Naive thymus-derived CD8-positive, alpha-beta T cell (primary cell): ENCODE results near the gene MRPS23. TPM values are rescaled to one million over a fixed set of nuclear protein-coding genes. Genes with fewer than 3 reads are reported as not detected.
A peak's percentile ranks its signal among the peaks of the same experiment; 100 is the strongest.

Experiments used
- ATAC-seq, 2 donors: fragments of 150-1000 bp; cut with Tn5 transposase in 1 of 2; sonication (Bioruptor Pico), chemical (Tn5 transposase) in 1 of 2; 1 replicate in 1 of 2; 2 replicates in 1 of 2; pipeline ENCODE4 v1.10.0; 2021; ENCODE audit warnings: mild to moderate bottlenecking in 2 of 2, moderate library complexity in 2 of 2
- POLR2A ChIA-PET: fragments of 350-600 bp; sonication (Branson Sonifier 250); formaldehyde crosslinking; loops from one replicate; lab custom pipeline; 2021; ENCODE audit warnings: antibody characterized with exemption; lab: Charles Lee
- DNase-seq, 10 donors: peaks; one replicate each; pipeline versions ENCODE4 v3.0.0 to v3.0.0-alpha.2; 2020 to 2022
- H3K27ac Mint-ChIP-seq, 10 donors: one replicate each; pipeline ENCODE4 v1.8.0; 2020 to 2022; ENCODE audit warnings: mild to moderate bottlenecking in 10 of 10, mixed read lengths in 10 of 10, moderate library complexity in 4 of 10, inconsistent platforms in 1 of 10
- H3K27me3 Mint-ChIP-seq, 5 donors: one replicate each; pipeline ENCODE4 v1.8.0; 2021 to 2022; ENCODE audit warnings: mixed read lengths in 5 of 5
- H3K36me3 Mint-ChIP-seq, 3 donors: one replicate each; pipeline ENCODE4 v1.8.0; 2020 to 2022; ENCODE audit warnings: mixed read lengths in 3 of 3, mild to moderate bottlenecking in 2 of 3, inconsistent platforms in 1 of 3
- H3K4me1 Mint-ChIP-seq, 4 donors: one replicate each; pipeline ENCODE4 v1.8.0; 2021 to 2022; ENCODE audit warnings: mixed read lengths in 4 of 4
- H3K4me3 Mint-ChIP-seq, 10 donors: one replicate each; pipeline ENCODE4 v1.8.0; 2020 to 2022; ENCODE audit warnings: mild to moderate bottlenecking in 10 of 10, mixed read lengths in 10 of 10, moderate library complexity in 6 of 10, inconsistent platforms in 1 of 10
- H3K9me3 Mint-ChIP-seq, 9 donors: one replicate each; pipeline ENCODE4 v1.8.0; 2020 to 2022; ENCODE audit warnings: mixed read lengths in 9 of 9, mild to moderate bottlenecking in 3 of 9, inconsistent platforms in 1 of 9, moderate library complexity in 1 of 9
- polyA plus RNA-seq, 3 donors: library from polyadenylated mRNA; unstranded; fragments of 300-500 nt; fragmentation: Illumina TruSeq; gene quantifications; one replicate each; pipeline ENCODE4 v1.2.3, GENCODE V29; 2021
- total RNA-seq, 8 experiments: library from RNA in 2 of 8; stranded (reverse) in 2 of 8; gene quantifications; one replicate each; pipeline ENCODE4 v1.2.3 and lab custom pipeline; 2021 to 2026

Gene MRPS23
- total and polyA plus RNA-seq, 5 experiments from 2014 or later, result 31.6 to 42.8 (median 41.1) TPM

DNA sequence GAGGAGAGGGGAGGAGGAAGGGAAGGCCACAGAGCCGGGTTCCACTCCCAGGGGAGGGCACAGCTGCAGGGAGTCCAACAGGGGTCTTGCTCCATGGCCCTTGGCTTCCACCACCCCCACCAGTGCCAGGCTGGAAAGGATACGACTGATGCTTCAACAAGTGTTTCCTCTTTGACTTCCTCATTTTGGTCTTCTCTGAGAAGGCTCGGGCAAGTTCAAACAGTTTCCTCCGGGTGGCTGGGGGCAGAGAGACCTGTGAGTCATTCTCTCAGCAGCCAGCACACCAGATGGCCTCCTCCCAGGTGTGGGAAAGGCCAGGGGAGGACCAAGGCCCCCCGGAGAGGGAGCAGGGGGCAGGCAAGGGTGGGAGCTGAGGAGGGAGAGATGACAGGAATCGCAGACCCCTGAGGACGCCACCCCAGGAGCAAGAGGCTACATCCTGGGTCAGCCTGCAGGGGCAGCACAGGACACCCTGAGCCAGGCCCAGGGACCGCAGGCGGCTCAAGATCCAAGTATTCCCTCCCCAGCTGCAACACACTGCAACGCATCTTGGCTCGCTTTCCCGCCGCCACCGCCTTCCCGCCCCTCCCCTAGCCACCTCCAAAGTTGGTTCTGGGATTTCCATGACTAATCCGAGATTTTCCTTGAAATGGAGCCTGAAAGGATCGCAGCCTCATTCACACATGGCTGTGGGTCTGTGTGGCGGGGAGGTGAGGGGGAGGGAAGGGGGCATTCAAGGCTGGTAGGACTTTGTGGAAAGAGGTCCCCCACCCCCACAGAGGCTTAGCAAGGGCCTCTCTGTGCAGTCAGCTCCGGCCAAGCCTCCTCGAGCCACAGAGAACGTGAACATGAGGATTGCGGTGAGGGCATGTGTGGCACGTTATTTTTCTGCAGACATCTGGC lies 18.4 kb upstream of the MRPS23 start:
- H3K27ac Mint-ChIP-seq, result peak overlapping the region in 5 of 10 donors; percentile 25 to 82 (median 62)
- H3K27me3 Mint-ChIP-seq, result peaks cover 3 to 24% (median 10%) of the 10 kb centered on the region in 5 donors
- POLR2A ChIA-PET, result interaction anchor here (1.8 kb wide), 1 partner anchor 18 kb away, joined by 5 read pairs; no protein-coding TSS in a partner anchor
- ATAC-seq (peak; percentile 71 to 93), DNase-seq (peak in 5 of 10 donors; percentile 24 to 43 (median 26))
- no peaks in the 10 kb centered on the region for H3K9me3 Mint-ChIP-seq
- peak overlapping the region in 2 of 10 donors; percentile 18 to 21 for H3K4me3 Mint-ChIP-seq
- no peaks in the 10 kb centered on the region for H3K36me3 Mint-ChIP-seq
- H3K4me1 Mint-ChIP-seq, result peaks cover 13 to 30% (median 18%) of the 10 kb centered on the region in 4 donors

DNA sequence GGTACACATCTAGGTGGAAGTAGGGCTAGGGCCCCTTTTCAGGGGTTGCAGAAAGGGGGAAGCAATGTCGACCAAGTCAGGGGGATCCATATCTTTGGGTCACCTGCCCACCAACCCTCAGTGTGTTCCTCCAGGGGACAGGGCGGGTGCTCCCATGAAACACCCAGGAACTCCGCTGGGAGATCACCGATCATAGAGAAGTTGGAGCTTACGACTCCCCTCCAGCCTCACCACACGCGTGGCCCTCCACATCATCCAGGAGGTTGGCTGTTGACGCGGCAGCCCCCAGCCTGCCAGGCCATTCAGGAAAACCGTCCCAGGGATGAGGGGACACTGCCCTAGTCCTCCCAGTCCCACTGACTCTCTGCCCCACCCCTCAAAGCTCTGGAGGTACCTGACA lies 17.3 kb upstream of the MRPS23 start:
- no peak overlapping the region for H3K27ac Mint-ChIP-seq
- H3K9me3 Mint-ChIP-seq, result no peaks in the 10 kb centered on the region
- H3K4me1 Mint-ChIP-seq, result peaks cover 10 to 24% (median 13%) of the 10 kb centered on the region in 4 donors
- POLR2A ChIA-PET, result interaction anchor here (1.8 kb wide), 1 partner anchor 16 kb away, joined by 5 read pairs; no protein-coding TSS in a partner anchor
- ATAC-seq (no peak), DNase-seq (no peak)
- H3K27me3 Mint-ChIP-seq, result peaks cover 0 to 25% (median 6%) of the 10 kb centered on the region in 5 donors
- no peaks in the 10 kb centered on the region for H3K36me3 Mint-ChIP-seq
- H3K4me3 Mint-ChIP-seq, result no peak overlapping the region

DNA sequence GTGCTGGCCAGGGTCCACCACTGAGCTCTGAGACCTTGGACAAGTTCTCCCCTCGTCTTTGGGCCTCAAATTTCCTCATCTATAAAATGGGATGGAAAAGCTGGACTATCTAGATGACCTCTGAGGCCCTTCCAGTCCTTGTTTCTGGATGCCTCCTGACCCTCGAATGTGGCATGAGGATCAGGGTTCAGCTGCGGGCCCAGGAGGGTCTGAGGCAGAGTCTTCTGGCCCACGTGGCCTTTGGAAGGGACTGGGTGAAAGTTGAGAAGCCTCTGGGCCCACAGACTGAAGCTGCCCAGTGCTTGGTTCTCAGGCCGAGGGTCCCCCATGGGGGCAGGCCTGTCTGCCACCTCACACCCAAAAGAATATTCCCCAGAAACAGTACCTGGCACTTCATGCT lies 16.9 kb upstream of the MRPS23 start:
- H3K36me3 Mint-ChIP-seq, result no peaks in the 10 kb centered on the region
- POLR2A ChIA-PET, result no interaction called here
- no peak overlapping the region for H3K27ac Mint-ChIP-seq
- H3K4me3 Mint-ChIP-seq, result no peak overlapping the region
- H3K4me1 Mint-ChIP-seq, result peaks cover 8 to 24% (median 13%) of the 10 kb centered on the region in 4 donors
- no peak for DNase-seq
- no peaks in the 10 kb centered on the region for H3K9me3 Mint-ChIP-seq
- ATAC-seq, result no peak
- peaks cover 0 to 23% (median 2%) of the 10 kb centered on the region in 5 donors for H3K27me3 Mint-ChIP-seq

DNA sequence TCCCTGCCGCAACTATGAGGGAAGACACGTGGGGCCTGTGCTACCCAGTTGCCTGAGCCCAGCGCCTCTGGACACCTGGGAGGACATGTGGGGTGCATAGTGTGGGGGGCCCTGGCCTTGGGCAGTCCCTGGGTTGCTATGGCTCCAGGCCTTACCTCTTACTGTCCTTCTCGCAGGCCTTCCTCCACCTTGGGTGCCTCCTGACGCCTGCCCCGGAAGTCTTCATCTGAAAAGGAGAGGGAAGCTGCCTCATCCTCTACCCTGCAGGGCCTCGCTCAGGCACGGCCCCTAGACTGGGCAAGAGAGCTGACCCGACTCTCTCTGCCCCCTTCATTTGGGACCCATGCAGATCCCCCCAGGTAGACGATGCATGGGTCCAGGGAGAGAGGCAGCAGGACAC lies 16.5 kb upstream of the MRPS23 start:
- ATAC-seq, result no peak
- DNase-seq, result no peak
- H3K27me3 Mint-ChIP-seq, result peaks cover 0 to 21% (median 2%) of the 10 kb centered on the region in 5 donors
- H3K9me3 Mint-ChIP-seq, result no peaks in the 10 kb centered on the region
- H3K36me3 Mint-ChIP-seq, result no peaks in the 10 kb centered on the region
- H3K4me1 Mint-ChIP-seq, result peaks cover 8 to 27% (median 14%) of the 10 kb centered on the region in 4 donors
- H3K4me3 Mint-ChIP-seq, result no peak overlapping the region
- H3K27ac Mint-ChIP-seq, result no peak overlapping the region
- POLR2A ChIA-PET, result no interaction called here

DNA sequence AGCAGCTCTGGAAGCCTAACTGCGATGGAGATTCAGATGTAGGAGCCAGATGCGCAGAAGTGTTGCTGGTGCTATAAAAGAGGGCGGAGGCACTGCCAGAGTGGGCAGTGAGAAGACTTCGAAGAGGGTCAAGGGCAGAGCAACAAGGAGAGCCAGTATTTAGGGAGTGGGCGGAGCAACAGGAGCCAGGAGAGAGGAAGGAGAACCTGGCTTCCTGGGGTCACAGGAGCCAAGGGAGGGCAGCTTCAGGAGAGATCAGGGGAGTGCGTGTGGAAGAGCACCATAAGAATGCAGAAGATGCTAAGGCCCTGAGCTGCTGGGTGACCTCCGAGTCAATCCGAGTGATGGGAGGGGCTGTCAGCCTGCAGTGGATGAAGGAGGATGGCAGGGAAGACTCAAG lies 14.4 kb upstream of the MRPS23 start:
- peak overlapping the region in 1 of 10 donors; percentile 54 for H3K27ac Mint-ChIP-seq

DNA sequence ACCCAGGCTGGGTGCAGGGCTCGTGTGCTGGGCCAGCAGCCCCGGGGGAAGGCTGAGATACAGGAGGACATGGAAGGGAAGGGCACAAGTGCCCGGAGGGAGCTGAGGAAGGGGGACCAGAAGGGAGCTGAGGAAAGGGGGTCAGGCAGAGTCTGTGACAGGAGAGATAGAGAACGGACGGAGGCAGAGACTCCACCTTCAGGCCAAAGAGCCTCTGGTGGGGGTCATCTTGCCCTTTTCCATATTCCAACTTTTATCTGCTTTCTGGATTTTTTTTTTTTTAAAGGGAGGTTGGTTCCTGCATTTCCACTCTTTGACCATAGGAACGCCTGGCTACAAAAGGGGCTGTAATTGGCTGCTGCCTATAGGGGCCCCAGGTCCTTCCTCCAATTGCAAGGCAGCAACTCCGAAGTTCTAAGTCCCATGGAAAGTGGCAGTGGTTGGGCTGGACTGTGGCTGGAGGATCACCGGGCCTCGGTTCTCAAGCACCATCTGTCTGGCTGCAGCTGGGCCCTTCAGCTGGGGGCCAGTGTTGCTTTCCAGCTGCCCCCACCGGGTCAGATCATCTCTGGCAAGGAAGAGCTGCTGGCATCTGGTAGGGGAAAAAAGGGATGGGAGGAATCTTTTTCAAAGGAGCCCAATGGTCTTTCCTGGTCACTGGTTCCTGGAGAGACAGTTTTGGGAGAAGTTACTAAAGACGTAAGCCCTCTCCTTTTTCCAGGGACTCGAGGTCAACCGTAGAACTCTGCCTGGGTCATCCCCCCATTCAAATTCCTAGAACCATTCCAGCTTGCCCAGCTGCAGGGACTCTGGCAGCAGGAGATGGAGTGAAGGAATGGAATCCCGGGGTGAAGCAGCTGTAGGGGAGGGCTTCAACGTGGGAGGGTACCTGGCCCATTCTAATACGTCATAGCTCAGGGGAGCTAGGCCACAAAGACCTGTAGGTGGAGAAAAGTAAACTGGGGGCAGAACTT lies 13.1 kb upstream of the MRPS23 start:
- no peaks in the 10 kb centered on the region for H3K36me3 Mint-ChIP-seq
- no peak overlapping the region for H3K27ac Mint-ChIP-seq
- peak overlapping the region in 3 of 10 donors; percentile 15 to 40 (median 18) for H3K4me3 Mint-ChIP-seq
- H3K4me1 Mint-ChIP-seq, result peaks cover 13 to 22% (median 17%) of the 10 kb centered on the region in 4 donors
- ATAC-seq, result no peak
- no peak for DNase-seq
- H3K27me3 Mint-ChIP-seq, result peaks cover 4 to 37% (median 7%) of the 10 kb centered on the region in 5 donors
- no peaks in the 10 kb centered on the region for H3K9me3 Mint-ChIP-seq
- POLR2A ChIA-PET, result interaction anchor here (0.7 to 2.1 kb wide), 2 partner anchors 125 to 144 kb away, joined by 3 to 4 read pairs; partner anchors contain the start of genes SRSF1 and VEZF1

More for the DNA sequence above, 14.4 kb upstream of the MRPS23 start:
- ATAC-seq, result no peak
- DNase-seq, result no peak
- Mint-ChIP-seq H3K9me3 (no peaks in the 10 kb centered on the region), H3K4me1 (peaks cover 14 to 32% (median 24%) of the 10 kb centered on the region in 4 donors), H3K36me3 (no peaks in the 10 kb centered on the region), H3K27me3 (peaks cover 4 to 28% (median 6%) of the 10 kb centered on the region in 5 donors), H3K4me3 (peak overlapping the region in 1 of 10 donors; percentile 26)
- POLR2A ChIA-PET, result no interaction called here

DNA sequence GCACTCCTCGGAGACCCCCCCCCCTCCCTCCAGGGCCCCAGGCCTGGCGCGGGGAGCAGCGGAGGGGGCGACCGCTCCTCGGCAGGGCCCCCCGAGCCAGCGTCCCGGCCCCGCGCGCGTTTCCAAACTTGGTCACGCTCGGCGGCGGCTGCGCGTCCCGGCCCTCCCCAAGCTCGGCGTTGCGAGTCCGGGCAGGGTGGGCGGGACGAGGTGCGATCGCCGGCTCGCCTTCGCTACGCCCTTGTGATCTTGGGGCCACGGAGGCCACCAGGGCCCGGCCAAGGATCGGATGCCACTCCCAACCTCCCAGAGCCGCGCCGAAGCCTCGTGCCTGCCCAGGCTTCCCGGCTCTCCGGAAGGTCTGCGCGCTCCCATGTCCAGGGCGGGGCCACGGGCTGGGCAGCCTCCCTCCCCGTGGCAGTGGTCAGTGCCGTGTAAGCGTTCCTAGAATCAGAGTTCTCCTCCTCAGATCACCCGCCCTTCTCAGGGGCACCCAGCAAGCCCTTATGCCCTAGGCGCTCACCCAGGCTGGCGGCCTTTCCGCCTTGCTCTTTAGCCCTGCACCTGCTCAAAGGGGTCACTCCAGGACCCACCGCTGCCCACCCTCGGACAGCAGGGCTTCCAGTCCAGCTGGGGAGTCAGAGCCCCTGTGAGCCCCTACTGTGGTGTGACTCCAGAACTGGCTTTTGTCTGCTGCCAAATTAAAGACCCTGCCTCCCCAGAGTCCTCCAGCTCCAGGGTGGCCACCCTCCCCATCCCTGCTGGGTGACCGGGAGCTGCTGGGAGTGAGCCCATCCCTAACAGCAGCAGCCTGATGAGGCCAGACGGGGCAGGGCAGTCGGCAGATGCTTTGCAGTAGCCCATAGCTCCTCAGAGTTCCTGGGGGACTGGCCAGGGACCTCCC lies 12.2 kb upstream of the MRPS23 start:
- ATAC-seq, result peak in 1 of 2 donors; percentile 21

DNA sequence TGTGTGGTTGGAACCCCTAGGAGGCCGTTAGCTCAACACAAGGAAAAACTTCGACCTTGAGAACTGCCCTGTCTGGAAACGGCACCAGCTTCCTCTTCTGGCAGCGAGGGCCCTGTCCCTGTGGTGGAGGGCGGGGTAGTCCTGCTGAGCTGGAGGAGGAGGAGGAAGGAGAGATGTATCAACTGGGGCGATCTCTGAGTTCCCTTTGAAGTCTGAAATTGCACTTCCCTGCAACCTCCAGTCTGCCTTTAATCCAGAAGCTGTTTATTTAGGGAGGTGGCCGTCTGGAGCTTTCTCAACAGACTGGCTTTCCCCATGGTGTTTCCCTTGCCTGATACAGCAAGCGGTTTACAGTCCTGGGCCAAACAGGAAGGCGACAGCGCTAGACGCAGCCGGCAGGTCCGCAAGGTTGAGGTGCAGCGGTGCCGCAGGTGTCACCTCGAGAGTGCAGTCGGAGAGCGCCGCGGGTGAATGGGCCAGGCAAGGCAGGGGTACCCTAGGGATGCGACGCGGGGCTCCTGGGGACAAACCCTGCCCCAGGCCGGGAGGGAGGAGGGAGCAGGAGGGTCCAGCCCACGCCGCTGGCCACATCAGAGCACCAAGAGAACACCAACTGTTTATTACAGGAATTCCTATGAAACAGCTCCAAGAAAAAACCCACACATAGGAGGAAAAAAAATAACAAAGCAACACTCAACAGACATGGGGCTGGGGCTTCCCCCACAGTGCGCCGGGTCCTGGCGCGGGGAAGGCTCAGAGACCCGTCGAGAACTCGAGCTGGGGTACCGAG lies 11.4 kb upstream of the MRPS23 start:
- H3K27me3 Mint-ChIP-seq, result peaks cover 4 to 39% (median 7%) of the 10 kb centered on the region in 5 donors
- POLR2A ChIA-PET, result interaction anchor here (1.0 to 4.8 kb wide), 7 partner anchors 11 to 236 kb away, joined by 3 to 24 read pairs (median 4); partner anchors contain the start of genes MRPS23, SRSF1 and VEZF1
- peak in 4 of 10 donors; percentile 14 to 33 (median 29) for DNase-seq
- ATAC-seq, result peak; percentile 80
- H3K4me1 Mint-ChIP-seq, result peaks cover 9 to 12% (median 10%) of the 10 kb centered on the region in 4 donors
- H3K36me3 Mint-ChIP-seq, result no peaks in the 10 kb centered on the region
- H3K27ac Mint-ChIP-seq, result peak overlapping the region in 6 of 10 donors; percentile 27 to 76 (median 54)
- no peaks in the 10 kb centered on the region for H3K9me3 Mint-ChIP-seq
- peak overlapping the region; percentile 74 to 92 (median 86) for H3K4me3 Mint-ChIP-seq

More for the DNA sequence above, 12.2 kb upstream of the MRPS23 start:
- Mint-ChIP-seq H3K36me3 (no peaks in the 10 kb centered on the region), H3K4me3 (peak overlapping the region in 9 of 10 donors; percentile 1 to 85 (median 43)), H3K27ac (peak overlapping the region in 1 of 10 donors; percentile 67), H3K27me3 (peaks cover 4 to 39% (median 7%) of the 10 kb centered on the region in 5 donors), H3K4me1 (peaks cover 9 to 13% (median 10%) of the 10 kb centered on the region in 4 donors), H3K9me3 (no peaks in the 10 kb centered on the region)
- no peak for DNase-seq
- POLR2A ChIA-PET, result interaction anchor here (0.7 to 4.8 kb wide), 6 partner anchors 12 to 236 kb away, joined by 3 to 24 read pairs (median 4); partner anchors contain the start of genes MRPS23, SRSF1 and VEZF1

DNA sequence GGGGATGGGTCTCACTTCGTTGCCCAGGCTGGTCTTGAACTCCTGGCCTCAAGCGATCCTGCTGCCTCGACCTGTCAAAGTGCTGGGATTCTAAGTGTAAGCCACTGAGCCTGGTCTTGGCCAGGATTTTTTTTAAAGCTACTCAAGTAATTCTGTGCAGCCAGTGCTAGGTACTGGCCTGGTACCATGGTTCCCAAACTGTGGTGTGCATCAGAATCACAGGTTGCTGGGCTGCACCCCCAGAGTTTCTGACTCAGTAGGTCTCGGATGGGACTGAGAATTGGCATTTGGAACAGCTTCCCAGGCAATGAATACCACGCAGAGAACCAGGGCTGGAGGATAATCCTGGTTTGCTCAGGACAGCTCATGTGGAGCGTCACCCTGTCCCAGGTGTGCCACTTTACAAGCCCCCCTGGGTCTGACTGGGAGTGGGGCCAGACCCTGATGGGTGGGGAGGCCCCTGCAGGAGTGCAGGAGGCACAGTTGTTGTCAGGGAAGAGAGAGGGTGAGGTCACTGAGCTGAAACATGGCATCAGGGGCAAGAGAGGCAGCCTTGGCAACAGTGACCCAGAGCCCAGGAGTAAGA lies 10.7 kb upstream of the MRPS23 start:
- no peaks in the 10 kb centered on the region for H3K36me3 Mint-ChIP-seq
- POLR2A ChIA-PET, result interaction anchor here (0.6 to 4.8 kb wide), 6 partner anchors 10 to 237 kb away, joined by 3 to 24 read pairs (median 6); partner anchors contain the start of genes MRPS23 and SRSF1
- peaks cover 4 to 39% (median 7%) of the 10 kb centered on the region in 5 donors for H3K27me3 Mint-ChIP-seq
- ATAC-seq (no peak), DNase-seq (no peak)
- no peaks in the 10 kb centered on the region for H3K9me3 Mint-ChIP-seq
- peaks cover 9 to 12% (median 10%) of the 10 kb centered on the region in 4 donors for H3K4me1 Mint-ChIP-seq
- H3K4me3 Mint-ChIP-seq, result peak overlapping the region; percentile 74 to 92 (median 86)
- H3K27ac Mint-ChIP-seq, result peak overlapping the region in 3 of 10 donors; percentile 27 to 61 (median 48)
